GM12892 (cell line): ENCODE measurements around the gene WNT3A.

Source experiments
- DNase-seq: peaks from one replicate; pipeline ENCODE4 v3.0.0; 2011; ENCODE audit not compliant: insufficient read length
- FAIRE-seq: peaks from 2 replicates; lab custom pipeline; 2011; peaks lifted over from hg19 to GRCh38; lab: Jason Lieb, UNC
- POLR2A ChIP-seq: IDR thresholded peaks from 2 replicates; pipeline ENCODE4 v1.6.1; 2011; ENCODE audit warnings: low read depth, low read length, control low read depth
- POLR2AphosphoS5 ChIP-seq: IDR thresholded peaks from 2 replicates; pipeline ENCODE4 v1.6.1; 2011; ENCODE audit warnings: low read depth, low read length, control low read depth
- TAF1 ChIP-seq: IDR thresholded peaks from 2 replicates; pipeline ENCODE4 v1.6.1; 2011; ENCODE audit warnings: low read depth, mild to moderate bottlenecking, control low read depth, low read length, borderline replicate concordance

WNT3A gene

DNA sequence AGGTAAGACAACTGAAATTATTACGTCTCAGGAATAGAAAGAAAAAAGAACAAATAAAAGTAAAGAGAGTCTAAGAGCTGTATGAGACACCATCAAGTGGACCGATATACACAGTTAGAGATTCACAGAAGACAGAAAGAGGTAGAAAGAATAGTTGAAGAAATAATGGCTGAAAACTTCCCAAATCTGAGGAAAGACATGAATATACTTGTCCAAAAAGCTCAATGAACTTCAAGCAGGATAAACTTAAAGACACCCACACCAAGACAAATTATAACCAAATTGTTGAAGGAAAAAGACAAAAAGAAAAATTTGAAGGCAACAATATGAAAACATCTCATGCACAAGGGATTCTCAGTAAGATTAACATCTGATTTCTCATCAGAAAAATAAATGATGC lies 19.6 kb upstream of the WNT3A start:
- FAIRE-seq (no peak), DNase-seq (no peak)
- TF ChIP-seq TAF1: no peak
- TF ChIP-seq POLR2A: no peak

DNA sequence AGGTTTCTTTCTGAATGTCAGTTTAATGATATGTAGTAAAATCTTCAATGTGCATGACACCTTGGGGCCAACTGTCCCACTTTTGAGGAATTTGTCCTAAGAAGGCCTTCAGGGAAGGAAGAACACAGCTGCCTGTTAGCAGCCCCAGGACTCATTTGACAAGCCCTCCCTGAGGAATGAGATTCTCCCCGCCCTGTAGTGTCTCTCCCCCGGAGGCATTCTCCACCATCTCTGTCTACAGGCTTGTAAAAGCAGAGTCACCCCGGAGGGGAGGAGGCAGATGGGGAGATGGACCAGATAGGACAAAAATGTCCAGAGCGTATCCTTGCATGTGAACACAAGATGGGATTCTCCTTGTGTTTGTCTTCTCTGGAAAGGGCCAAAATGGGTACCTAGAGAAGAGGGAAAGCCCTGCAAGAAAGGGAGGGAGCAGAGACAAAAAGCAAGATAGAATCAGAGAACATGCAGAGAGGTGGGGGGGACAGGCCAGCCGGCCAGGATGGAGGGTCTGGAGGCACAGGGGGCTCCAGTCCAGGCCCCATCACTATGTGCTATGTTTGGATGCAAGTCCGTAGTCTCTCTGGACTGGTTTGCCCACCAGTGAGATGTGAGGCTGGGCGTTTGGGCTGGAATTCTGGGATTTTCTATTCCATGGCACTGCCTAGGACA lies 12.0 kb upstream of the WNT3A start:
- no peak for TF ChIP-seq TAF1
- no peak for TF ChIP-seq POLR2A
- TF ChIP-seq POLR2AphosphoS5: no peak
- no peak for FAIRE-seq
- no peak for DNase-seq

DNA sequence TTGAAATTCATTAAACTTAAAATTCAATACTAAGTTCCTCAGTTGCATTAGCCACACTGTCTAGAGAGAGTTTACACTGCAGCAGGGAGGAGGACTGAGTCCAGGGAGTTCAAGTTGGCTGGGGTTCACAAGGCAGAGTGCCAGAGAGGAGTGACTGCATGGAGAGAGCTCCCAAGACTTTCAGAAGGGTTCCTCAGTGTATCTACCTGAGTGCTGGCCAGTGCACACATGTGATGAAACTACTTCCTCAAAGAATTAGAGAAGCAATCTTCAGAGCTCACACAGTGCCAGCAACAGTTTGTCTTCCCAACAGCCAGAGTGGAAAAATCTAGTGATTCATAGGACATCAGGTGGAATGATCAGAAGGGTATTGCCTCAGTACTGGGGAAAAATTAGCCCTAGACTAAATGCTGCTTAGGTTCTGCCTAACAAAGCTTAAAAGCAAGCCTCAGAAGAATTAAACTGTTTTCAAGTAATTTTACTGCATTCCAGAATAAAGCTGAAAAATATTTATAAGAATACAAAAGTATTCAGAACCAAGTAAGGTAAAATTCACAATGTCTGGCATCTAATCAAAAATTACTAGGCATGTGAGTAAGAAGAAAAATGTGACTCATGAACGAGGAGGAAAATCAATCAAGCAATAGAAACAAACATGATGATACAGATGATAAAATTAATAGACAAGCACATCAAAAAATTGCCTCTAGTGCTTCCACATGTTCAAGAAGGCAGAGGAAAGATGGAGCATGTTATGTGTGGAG lies 10.4 kb upstream of the WNT3A start:
- TF ChIP-seq TAF1 (no peak), POLR2A (no peak), POLR2AphosphoS5 (no peak)
- FAIRE-seq (no peak), DNase-seq (no peak)

DNA sequence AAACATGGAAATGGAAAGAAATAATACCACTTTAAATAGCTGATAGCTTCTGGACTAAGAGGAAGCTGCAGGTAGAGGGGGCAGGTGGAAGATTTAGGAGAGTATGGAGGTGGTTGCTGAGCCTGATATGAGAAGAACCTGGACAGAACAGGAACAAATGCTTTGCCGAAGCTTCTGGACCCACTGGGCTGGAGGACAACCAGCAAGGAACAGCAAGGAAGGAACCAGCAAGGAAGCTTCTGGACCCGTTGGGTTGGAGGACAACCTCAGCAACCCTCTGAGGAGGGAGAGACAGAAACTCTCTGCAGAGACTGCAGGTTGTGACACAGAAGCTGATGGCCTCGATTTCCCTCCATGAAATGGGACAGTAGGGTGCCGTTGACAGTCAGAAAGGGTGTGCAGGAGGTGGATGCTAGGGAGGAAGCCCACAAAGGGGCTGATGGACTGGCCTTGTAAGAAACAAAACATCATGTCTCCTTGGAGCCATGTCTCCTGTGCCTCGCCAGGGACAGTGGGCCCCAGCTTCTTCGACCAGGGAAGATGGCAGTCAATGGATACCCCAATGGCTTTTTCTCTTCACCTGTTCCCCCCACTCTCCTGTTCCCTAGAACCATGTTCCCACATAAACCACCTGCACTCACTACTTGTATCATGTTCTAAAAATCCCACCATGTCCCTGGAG lies 8.3 kb upstream of the WNT3A start:
- DNase-seq: no peak
- no peak for FAIRE-seq
- TF ChIP-seq POLR2AphosphoS5 (no peak), TAF1 (no peak), POLR2A (no peak)

DNA sequence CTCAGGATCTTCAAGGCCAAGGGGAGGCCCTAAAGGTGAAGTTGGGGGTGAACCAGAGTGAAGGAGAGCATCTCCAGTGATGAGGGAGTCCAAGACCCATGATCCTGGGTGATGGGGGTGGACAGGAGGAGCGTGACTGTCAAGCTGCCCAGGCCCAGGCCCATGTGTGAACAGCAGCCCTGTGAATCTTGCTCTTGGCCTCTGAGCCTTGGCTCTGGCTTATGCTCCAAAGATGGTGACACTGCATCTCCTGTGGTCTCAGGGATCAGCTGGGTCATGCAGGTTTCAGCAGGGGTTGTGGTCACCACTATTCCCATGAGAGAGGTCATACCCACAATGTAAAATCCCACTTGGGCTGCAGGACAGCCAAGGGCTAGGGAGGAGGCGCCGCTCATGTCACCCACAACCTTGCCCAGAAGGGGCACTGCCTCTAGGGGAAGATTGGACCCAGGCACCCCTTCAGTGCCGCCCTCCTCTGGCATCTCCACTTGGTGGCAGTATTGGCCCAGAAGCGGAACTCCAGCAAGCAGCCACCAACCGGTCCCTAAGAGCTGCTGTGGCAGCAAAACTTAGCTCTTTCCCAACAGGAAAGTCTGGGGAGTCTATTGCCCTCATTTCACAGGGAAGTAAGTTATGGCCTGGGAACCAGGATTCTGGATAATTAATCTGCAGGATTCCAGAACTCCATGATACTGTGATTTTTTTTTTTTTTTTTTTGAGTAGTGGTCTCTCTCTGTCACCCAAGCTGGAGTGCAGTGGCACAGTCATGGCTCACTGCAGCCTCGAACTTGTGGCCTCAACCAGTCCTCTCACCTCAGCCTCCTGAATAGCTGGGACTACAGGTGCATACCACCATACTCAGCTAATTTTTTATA lies 7.5 kb upstream of the WNT3A start:
- TF ChIP-seq POLR2A: no peak
- TF ChIP-seq TAF1: no peak
- no peak for TF ChIP-seq POLR2AphosphoS5
- FAIRE-seq (peak; percentile 57), DNase-seq (peak; percentile 68)

DNA sequence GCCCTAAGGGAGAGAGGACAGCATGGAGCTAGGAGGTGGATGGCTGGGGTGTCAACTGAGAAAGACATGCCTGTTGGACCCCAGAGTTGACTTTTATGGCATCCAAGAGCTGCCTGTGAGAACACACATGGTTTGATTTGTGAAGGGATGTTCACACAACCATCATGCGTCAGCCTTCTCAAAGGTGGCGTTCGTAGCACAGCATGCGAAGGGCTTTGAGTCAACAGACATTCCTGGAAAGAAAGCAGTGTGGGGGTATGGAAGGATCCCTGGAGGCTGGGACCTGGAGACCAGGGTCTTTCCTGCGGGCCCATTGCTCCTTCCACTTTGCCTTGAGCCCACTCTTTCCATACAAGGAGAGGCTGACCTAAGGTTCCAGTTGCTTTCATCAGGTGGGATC lies 6.4 kb upstream of the WNT3A start:
- FAIRE-seq (no peak), DNase-seq (no peak)
- no peak for TF ChIP-seq TAF1
- TF ChIP-seq POLR2A: no peak
- TF ChIP-seq POLR2AphosphoS5: no peak

DNA sequence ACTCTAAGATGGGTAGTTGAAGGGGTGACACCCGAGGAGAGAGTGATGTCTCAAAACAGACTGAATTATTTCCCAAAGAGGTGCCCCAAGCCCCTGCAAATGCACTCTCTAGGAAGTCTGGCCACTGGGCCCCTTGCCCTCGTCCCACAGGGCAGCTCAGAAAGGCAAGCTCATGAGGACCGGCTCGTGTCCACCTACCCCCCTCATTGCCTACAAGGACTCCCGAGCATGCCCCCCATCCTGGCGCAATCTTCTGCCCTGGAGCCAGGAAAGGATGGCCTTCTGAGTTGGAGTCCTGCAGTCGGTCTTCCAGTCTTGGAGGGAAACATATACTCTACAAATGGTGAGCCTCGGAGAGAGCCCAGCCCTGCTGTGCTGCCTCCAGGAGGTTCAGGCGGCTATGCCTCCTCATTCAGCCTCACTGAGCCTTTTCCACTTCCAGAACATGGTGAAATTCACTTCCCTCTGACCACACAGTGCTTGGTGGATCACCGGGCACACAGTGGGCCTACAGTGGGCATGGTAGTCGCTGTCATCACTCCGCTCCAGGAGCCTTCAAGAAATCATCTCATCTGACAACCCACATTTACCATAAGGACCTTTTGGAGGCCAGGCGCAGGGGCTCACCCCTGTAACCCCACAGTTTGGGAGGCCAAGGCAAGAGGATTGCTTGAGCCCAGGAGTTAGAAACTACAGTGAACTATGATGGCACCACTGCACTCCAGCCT lies 5.8 kb upstream of the WNT3A start:
- no peak for FAIRE-seq
- DNase-seq: no peak
- TF ChIP-seq TAF1: no peak

DNA sequence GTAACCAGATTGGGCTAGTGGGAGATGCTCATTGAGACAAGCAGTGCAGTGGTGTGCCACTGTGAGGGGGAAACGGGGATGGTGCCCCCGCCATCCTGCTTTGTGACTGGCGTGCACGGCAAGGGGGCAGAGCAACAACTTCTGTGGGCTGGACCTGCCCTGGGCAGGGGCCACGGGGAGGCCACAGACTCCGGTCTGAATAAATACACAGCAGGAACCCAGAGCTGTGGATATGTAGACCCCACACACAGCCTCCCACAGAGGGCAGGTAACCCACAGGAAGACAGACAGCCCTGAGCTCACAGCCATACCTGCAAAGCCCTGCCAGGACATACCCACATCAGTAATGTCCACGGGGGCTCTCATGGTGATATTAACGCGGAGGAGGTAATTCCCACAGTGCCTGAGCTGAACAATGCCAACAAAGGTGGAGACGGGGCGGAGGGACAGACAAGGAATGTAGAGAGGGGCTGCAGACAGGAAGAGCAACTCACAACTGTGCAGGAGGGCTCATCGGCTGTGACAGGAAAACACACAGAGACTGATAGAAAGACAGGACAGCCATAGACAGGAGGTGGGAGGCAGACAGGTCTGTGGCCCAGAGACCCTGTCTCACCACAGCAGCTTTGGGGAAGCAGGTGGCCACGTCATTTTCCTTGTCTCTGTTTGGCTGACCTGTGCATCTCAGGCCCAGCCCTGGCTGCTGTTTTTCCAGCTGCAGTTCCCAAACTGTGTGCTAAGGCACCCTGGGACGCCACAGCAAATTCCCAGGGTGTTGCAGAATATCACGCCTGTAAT lies 4.9 kb upstream of the WNT3A start:
- TF ChIP-seq POLR2AphosphoS5 (no peak), POLR2A (no peak), TAF1 (no peak)
- no peak for DNase-seq
- FAIRE-seq: no peak

DNA sequence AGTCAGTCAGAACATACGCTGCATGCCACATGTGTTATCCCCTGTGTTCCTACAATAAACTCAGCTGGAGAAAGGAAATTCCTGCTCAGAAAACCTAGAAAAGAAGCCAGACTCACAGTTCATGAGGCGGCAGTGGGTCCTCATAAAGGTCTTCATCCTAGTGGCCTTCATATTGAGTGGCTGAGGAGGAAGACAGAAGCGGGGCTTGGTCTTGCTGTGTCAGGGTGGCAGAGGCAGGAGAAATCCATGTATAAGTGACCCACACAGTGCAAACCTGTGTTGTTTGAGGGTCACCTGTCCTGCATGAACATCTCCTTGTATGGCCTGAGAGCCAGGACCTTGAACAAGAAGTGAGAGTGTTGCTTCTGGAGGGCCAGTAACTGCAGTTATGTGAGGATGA lies 4.0 kb upstream of the WNT3A start:
- no peak for FAIRE-seq
- no peak for TF ChIP-seq POLR2AphosphoS5
- TF ChIP-seq TAF1: no peak
- TF ChIP-seq POLR2A: no peak
- DNase-seq: no peak
